Measurements from ENCODE around the gene SHMT2. TPM values are rescaled to one million over a fixed set of nuclear protein-coding genes. Genes with fewer than 3 reads are reported as not detected.

Gene SHMT2
- total RNA-seq, 1 donor from 2014 or later: 90.2 TPM

GRCh38 chr12:57196956-57197355 lies 32.6 kb upstream of the SHMT2 start:
- no peaks in the 10 kb centered on the region for H3K4me1 ChIP-seq
- no peaks in the 10 kb centered on the region for H3K9me3 ChIP-seq (ENCODE audit: low read depth)
- no peaks in the 10 kb centered on the region for H3K79me2 ChIP-seq (ENCODE audit: low read depth)
- TF ChIP-seq EZH2phosphoT487 (IDR thresholded peaks at IDR 0.05) (no peak), EZH2 (IDR thresholded peaks at IDR 0.05) (no peak), CTCF (IDR thresholded peaks at IDR 0.05) (no peak)
- no peak overlapping the region for H2AFZ ChIP-seq (replicated peaks)
- Mint-ChIP-seq H3K4me1 (no peaks in the 10 kb centered on the region), H3K27me3 (ENCODE audit: insufficient read depth, low read depth) (peaks cover 7% of the 10 kb centered on the region), H3K27ac (no peak overlapping the region), H3K36me3 (peaks cover 25% of the 10 kb centered on the region), H3K4me3 (no peak overlapping the region), H3K9me3 (no peaks in the 10 kb centered on the region)
- H3K36me3 ChIP-seq: no peaks in the 10 kb centered on the region
- no peak overlapping the region for H3K27ac ChIP-seq
- H3K9ac ChIP-seq: no peak overlapping the region
- no peaks in the 10 kb centered on the region for H4K20me1 ChIP-seq (ENCODE audit: low read depth)
- H3K27me3 ChIP-seq: no peaks in the 10 kb centered on the region
- no peak overlapping the region for H3K4me2 ChIP-seq
- H3F3A ChIP-seq (ENCODE audit: low read depth): no peaks in the 10 kb centered on the region
- DNase-seq (ENCODE audit: low spot score): no peak
- H3K4me3 ChIP-seq: no peak overlapping the region

GRCh38 chr12:57198329-57198728 lies 31.2 kb upstream of the SHMT2 start:
- Histone ChIP-seq H3K4me1 (no peaks in the 10 kb centered on the region), H3K9me3 (ENCODE audit: low read depth) (no peaks in the 10 kb centered on the region), H3K4me3 (no peak overlapping the region), H3K27me3 (no peaks in the 10 kb centered on the region), H3F3A (ENCODE audit: low read depth) (no peaks in the 10 kb centered on the region), H3K9ac (no peak overlapping the region), H3K27ac (no peak overlapping the region), H3K4me2 (no peak overlapping the region), H3K79me2 (ENCODE audit: low read depth) (no peaks in the 10 kb centered on the region), H2AFZ (replicated peaks) (no peak overlapping the region), H3K36me3 (no peaks in the 10 kb centered on the region), H4K20me1 (ENCODE audit: low read depth) (no peaks in the 10 kb centered on the region)
- no peak for DNase-seq (ENCODE audit: low spot score)
- no peaks in the 10 kb centered on the region for H3K9me3 Mint-ChIP-seq
- peaks cover 5% of the 10 kb centered on the region for H3K27me3 Mint-ChIP-seq (ENCODE audit: insufficient read depth, low read depth)
- H3K27ac Mint-ChIP-seq: no peak overlapping the region
- no peaks in the 10 kb centered on the region for H3K4me1 Mint-ChIP-seq
- no peak overlapping the region for H3K4me3 Mint-ChIP-seq
- H3K36me3 Mint-ChIP-seq: peaks cover 23% of the 10 kb centered on the region
- no peak for TF ChIP-seq EZH2phosphoT487 (IDR thresholded peaks at IDR 0.05)
- no peak for TF ChIP-seq EZH2 (IDR thresholded peaks at IDR 0.05)
- no peak for TF ChIP-seq CTCF (IDR thresholded peaks at IDR 0.05)

- no peaks in the 10 kb centered on the region for H4K20me1 ChIP-seq (ENCODE audit: low read depth)
- DNase-seq (ENCODE audit: low spot score): no peak
- no peaks in the 10 kb centered on the region for H3K79me2 ChIP-seq (ENCODE audit: low read depth)
- no peak overlapping the region for H3K4me2 ChIP-seq
- H3K36me3 Mint-ChIP-seq: peaks cover 26% of the 10 kb centered on the region
- peaks cover 5% of the 10 kb centered on the region for H3K27me3 Mint-ChIP-seq (ENCODE audit: insufficient read depth, low read depth)
- H3K9ac ChIP-seq: no peak overlapping the region
- H3K27me3 ChIP-seq: no peaks in the 10 kb centered on the region
- H2AFZ ChIP-seq (replicated peaks): no peak overlapping the region
- H3K27ac ChIP-seq: no peak overlapping the region
- no peaks in the 10 kb centered on the region for H3K4me1 ChIP-seq
- H3F3A ChIP-seq (ENCODE audit: low read depth): no peaks in the 10 kb centered on the region
- H3K27ac Mint-ChIP-seq: no peak overlapping the region
- H3K4me3 Mint-ChIP-seq: no peak overlapping the region
- no peak for TF ChIP-seq EZH2phosphoT487 (IDR thresholded peaks at IDR 0.05)
- no peak for TF ChIP-seq CTCF (IDR thresholded peaks at IDR 0.05)
- TF ChIP-seq EZH2 (IDR thresholded peaks at IDR 0.05): no peak
- H3K9me3 Mint-ChIP-seq: no peaks in the 10 kb centered on the region
- H3K4me1 Mint-ChIP-seq: no peaks in the 10 kb centered on the region
- no peak overlapping the region for H3K4me3 ChIP-seq
- H3K9me3 ChIP-seq (ENCODE audit: low read depth): no peaks in the 10 kb centered on the region
- no peaks in the 10 kb centered on the region for H3K36me3 ChIP-seq
Measured at GRCh38 chr12:57199191-57199590, 30.3 kb upstream of the SHMT2 start.
